Thymus (tissue), 11 donors: ENCODE measurements around the gene CBY1. TPM values are rescaled to one million over a fixed set of nuclear protein-coding genes. Genes with fewer than 3 reads are reported as not detected.

Source experiments
- DNase-seq, 9 donors: peaks; one replicate each; pipeline ENCODE4 v3.0.0-alpha.2; 2013; ENCODE audit warnings: low spot score in 9 of 9, low read depth in 6 of 9, missing footprints in 1 of 9
- H3K27ac ChIP-seq, 2 donors: one replicate each; pipeline ENCODE4 v1.5.1; 2013; ENCODE audit warnings: control low read depth in 1 of 2, low read depth in 1 of 2, low read length in 1 of 2, mild to moderate bottlenecking in 1 of 2, moderate library complexity in 1 of 2
- H3K27me3 ChIP-seq, 2 donors: one replicate each; pipeline ENCODE4 v1.5.1; 2013; ENCODE audit warnings: low read length in 1 of 2; ENCODE audit not compliant: control insufficient read depth in 2 of 2, insufficient read depth in 1 of 2
- H3K36me3 ChIP-seq, 2 donors: one replicate each; pipeline ENCODE4 v1.5.1; 2013; ENCODE audit warnings: low read length in 1 of 2, mild to moderate bottlenecking in 1 of 2, moderate library complexity in 1 of 2; ENCODE audit not compliant: control insufficient read depth in 2 of 2, insufficient read depth in 2 of 2
- H3K4me1 ChIP-seq, 2 donors: one replicate each; pipeline ENCODE4 v1.5.1; 2013; ENCODE audit warnings: low read length in 2 of 2; ENCODE audit not compliant: control insufficient read depth in 2 of 2, insufficient read depth in 2 of 2
- H3K4me3 ChIP-seq, 2 donors: one replicate each; pipeline ENCODE4 v1.5.1; 2013; ENCODE audit warnings: low read length in 2 of 2, control low read depth in 1 of 2, mild to moderate bottlenecking in 1 of 2
- H3K9me3 ChIP-seq, 2 donors: one replicate each; pipeline ENCODE4 v1.5.1; 2013; ENCODE audit warnings: low read length in 1 of 2, mild to moderate bottlenecking in 1 of 2; ENCODE audit not compliant: control insufficient read depth in 2 of 2, insufficient read depth in 1 of 2
- WGBS: extraction: QIAGEN DNeasy Blood & Tissue Kit; methylation state at CpG from one replicate; pipeline ENCODE4 v1.1.7; 2013; 5-methylcytosine and 5-hydroxymethylcytosine counted together
- polyA plus RNA-seq: library from polyadenylated mRNA; stranded (reverse); fragments of 200-250 nt; gene quantifications from one replicate; pipeline ENCODE4 v1.2.3, GENCODE V29; 2013
- total RNA-seq: library from RNA; stranded (reverse); fragments of 120-200 nt; gene quantifications from one replicate; pipeline ENCODE4 v1.2.4, GENCODE V29; 2013
- donor health status: healthy.

The CBY1 gene
- total and polyA plus RNA-seq, 2 donors, result 9.0 to 41.1 TPM

GRCh38 chr22:38705235-38706100 is 49.0 kb downstream of the CBY1 start, which contains the start of gene GTPBP1:
Gene GTPBP1 (plus strand): TSS chr22:38705944. CDS start chr22:38705956, 12 bp downstream.
- Histone ChIP-seq H3K27ac (peak within 1 kb of the TSS; percentile 89 to 90), H3K9me3 (no peaks in the 10 kb centered on the region), H3K36me3 (peaks cover 0 to 11% of the 10 kb centered on the region in 2 donors), H3K27me3 (no peaks in the 10 kb centered on the region), H3K4me1 (peaks cover 25 to 41% of the 10 kb centered on the region in 2 donors), H3K4me3 (peak within 1 kb of the TSS; percentile 78 to 93)
- under 1% methylated on average over 55 of the region's 55 CpGs for WGBS
- peak; percentile 99 to 100 (median 100) for DNase-seq

- Histone ChIP-seq H3K4me1 (peaks cover 25 to 39% of the 10 kb centered on the region in 2 donors), H3K27me3 (no peaks in the 10 kb centered on the region), H3K36me3 (peaks cover 0 to 16% of the 10 kb centered on the region in 2 donors), H3K4me3 (peak overlapping the region; percentile 78 to 93), H3K27ac (peak overlapping the region; percentile 74 to 89), H3K9me3 (no peaks in the 10 kb centered on the region)
- peak in 4 of 9 donors; percentile 16 to 47 (median 36) for DNase-seq
- under 1% methylated on average over 80 of the region's 80 CpGs for WGBS
These were observed 49.9 kb downstream of the CBY1 start for GRCh38 chr22:38706101-38706900.

GRCh38 chr22:38706901-38707195 is 50.4 kb downstream of the CBY1 start:
- Histone ChIP-seq H3K4me1 (peaks cover 21 to 33% of the 10 kb centered on the region in 2 donors), H3K27me3 (no peaks in the 10 kb centered on the region), H3K27ac (peak overlapping the region in 1 of 2 donors; percentile 74), H3K36me3 (peaks cover 0 to 16% of the 10 kb centered on the region in 2 donors), H3K4me3 (peak overlapping the region; percentile 78 to 93), H3K9me3 (no peaks in the 10 kb centered on the region)
- DNase-seq, result no peak
- WGBS, result 6% methylated on average over 4 of the region's 4 CpGs

GRCh38 chr22:38707346-38707745 is 50.9 kb downstream of the CBY1 start:
- 78% methylated on average over 2 of the region's 2 CpGs for WGBS
- H3K27me3 ChIP-seq, result no peaks in the 10 kb centered on the region
- peak overlapping the region; percentile 78 to 93 for H3K4me3 ChIP-seq
- H3K36me3 ChIP-seq, result peaks cover 4 to 21% of the 10 kb centered on the region in 2 donors
- H3K4me1 ChIP-seq, result peaks cover 21 to 33% of the 10 kb centered on the region in 2 donors
- peak overlapping the region in 1 of 2 donors; percentile 74 for H3K27ac ChIP-seq
- no peaks in the 10 kb centered on the region for H3K9me3 ChIP-seq
- no peak for DNase-seq

- DNase-seq, result no peak
- H3K4me3 ChIP-seq, result no peak overlapping the region
- peaks cover 21 to 33% of the 10 kb centered on the region in 2 donors for H3K4me1 ChIP-seq
- H3K9me3 ChIP-seq, result no peaks in the 10 kb centered on the region
- H3K27me3 ChIP-seq, result no peaks in the 10 kb centered on the region
- 99% methylated on average over 3 of the region's 3 CpGs for WGBS
- no peak overlapping the region for H3K27ac ChIP-seq
- peaks cover 9 to 24% of the 10 kb centered on the region in 2 donors for H3K36me3 ChIP-seq
These were observed 51.5 kb downstream of the CBY1 start for GRCh38 chr22:38707984-38708383.

GRCh38 chr22:38709306-38709705 is 52.9 kb downstream of the CBY1 start:
- 96% methylated on average over 3 of the region's 3 CpGs for WGBS

GRCh38 chr22:38710351-38710750 is 53.9 kb downstream of the CBY1 start:
- peaks cover 14 to 31% of the 10 kb centered on the region in 2 donors for H3K36me3 ChIP-seq
- H3K4me1 ChIP-seq, result peaks cover 14 to 23% of the 10 kb centered on the region in 2 donors
- no peak overlapping the region for H3K4me3 ChIP-seq
- DNase-seq, result no peak
- no peaks in the 10 kb centered on the region for H3K27me3 ChIP-seq
- no peak overlapping the region for H3K27ac ChIP-seq
- 97% methylated on average over 3 of the region's 3 CpGs for WGBS
- H3K9me3 ChIP-seq, result no peaks in the 10 kb centered on the region

More at GRCh38 chr22:38709306-38709705, 52.9 kb downstream of the CBY1 start:
- no peak for DNase-seq
- no peak overlapping the region for H3K27ac ChIP-seq
- peaks cover 9 to 24% of the 10 kb centered on the region in 2 donors for H3K36me3 ChIP-seq
- H3K4me3 ChIP-seq, result no peak overlapping the region
- no peaks in the 10 kb centered on the region for H3K27me3 ChIP-seq
- H3K4me1 ChIP-seq, result peaks cover 21 to 33% of the 10 kb centered on the region in 2 donors
- H3K9me3 ChIP-seq, result no peaks in the 10 kb centered on the region

GRCh38 chr22:38710866-38711265 is 54.4 kb downstream of the CBY1 start:
- 97% methylated on average over 3 of the region's 3 CpGs for WGBS
- peaks cover 19 to 36% of the 10 kb centered on the region in 2 donors for H3K36me3 ChIP-seq

More at GRCh38 chr22:38710866-38711265, 54.4 kb downstream of the CBY1 start:
- Histone ChIP-seq H3K4me3 (no peak overlapping the region), H3K9me3 (no peaks in the 10 kb centered on the region), H3K27ac (no peak overlapping the region), H3K27me3 (no peaks in the 10 kb centered on the region), H3K4me1 (peaks cover 14 to 23% of the 10 kb centered on the region in 2 donors)
- DNase-seq, result no peak
